ENCODE measurements around the gene HDAC1. TPM values are rescaled to one million over a fixed set of nuclear protein-coding genes. Genes with fewer than 3 reads are reported as not detected.

Gene HDAC1
- polyA plus RNA-seq, 1 experiment, result 172 TPM

DNA sequence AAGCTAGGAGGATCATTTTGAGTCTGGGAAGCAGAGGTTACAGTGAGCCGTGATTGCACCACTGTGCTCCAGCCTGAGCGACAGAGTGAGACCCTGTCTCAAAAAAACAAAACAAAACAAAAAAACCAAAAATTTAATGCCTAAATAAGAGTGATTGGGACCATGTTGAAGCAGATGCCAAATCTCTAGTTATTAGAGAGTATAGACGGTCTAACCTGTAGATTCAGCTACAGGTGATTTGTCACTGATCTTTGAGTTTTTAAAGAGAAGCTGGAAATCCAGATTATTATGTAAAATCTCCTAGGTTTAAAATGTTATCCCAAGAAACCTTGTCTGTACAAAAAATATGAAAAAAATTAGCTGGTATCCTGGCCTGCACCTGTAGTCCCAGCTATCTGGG, 11.5 kb downstream of the HDAC1 start:
- no peak overlapping the region for H3K27ac ChIP-seq (ENCODE audit: low read depth, low read length)
- CTCF ChIA-PET, result interaction anchor here (1.0 to 1.4 kb wide), 3 partner anchors 13 to 88 kb away, joined by 3 to 5 read pairs (median 4); no protein-coding TSS in a partner anchor
- H3K27me3 ChIP-seq (ENCODE audit: control insufficient read depth, insufficient read depth, low read length), result no peaks in the 10 kb centered on the region

DNA sequence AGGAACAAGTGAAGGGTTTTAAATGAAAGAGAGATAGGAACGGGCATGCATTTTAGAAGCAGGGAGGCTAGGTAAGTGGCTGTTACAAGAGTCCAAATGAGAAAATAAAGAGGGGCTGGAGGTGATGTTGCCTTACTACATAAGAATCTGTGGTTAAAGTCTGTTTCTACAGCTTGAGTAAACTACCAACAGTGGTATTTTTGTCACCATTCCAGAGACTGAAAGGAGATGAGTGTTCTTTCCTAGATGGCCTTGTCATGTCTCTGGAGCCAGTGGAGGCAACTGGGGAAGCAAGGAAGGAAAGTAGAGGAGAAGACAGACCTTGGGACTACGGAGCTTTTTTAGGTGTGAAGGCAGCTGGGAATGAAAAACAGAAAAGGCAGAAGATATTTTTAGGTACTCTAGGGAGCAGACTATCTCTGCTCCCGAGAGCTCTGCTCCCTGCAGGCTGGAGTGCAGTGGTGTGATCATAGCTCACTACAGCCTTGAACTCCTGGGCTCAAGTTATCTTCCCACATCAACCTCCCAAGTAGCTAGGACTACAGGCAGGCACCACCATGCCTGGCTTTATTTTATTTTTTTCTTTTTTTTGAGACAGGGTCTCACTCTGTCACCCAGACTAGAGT, 12.2 kb downstream of the HDAC1 start:
- no peak for TF ChIP-seq CTCF (IDR thresholded peaks at IDR 0.05; ENCODE audit: low read depth, low read length)
- peaks cover 7% of the 10 kb centered on the region for H3K9me3 ChIP-seq (ENCODE audit: control insufficient read depth, insufficient read depth, low read length)
- H3K27ac ChIP-seq (ENCODE audit: low read depth, low read length), result no peak overlapping the region
- DNase-seq (ENCODE audit: low read depth, low spot score), result no peak
- ChIA-PET CTCF (interaction anchor here (1.0 to 1.4 kb wide), 3 partner anchors 12 to 89 kb away, joined by 3 to 5 read pairs (median 4); no protein-coding TSS in a partner anchor), POLR2A (interaction anchor here (1.4 kb wide), 1 partner anchor 32 kb away, joined by 6 read pairs; the partner anchor contains the start of gene MARCKSL1)
- no peaks in the 10 kb centered on the region for H3K27me3 ChIP-seq (ENCODE audit: control insufficient read depth, insufficient read depth, low read length)
- H3K4me3 ChIP-seq (ENCODE audit: low read depth, low read length), result no peak overlapping the region

More for the DNA sequence above, 11.5 kb downstream of the HDAC1 start:
- TF ChIP-seq CTCF (IDR thresholded peaks at IDR 0.05; ENCODE audit: low read depth, low read length), result no peak
- H3K9me3 ChIP-seq (ENCODE audit: control insufficient read depth, insufficient read depth, low read length), result peaks cover 7% of the 10 kb centered on the region
- DNase-seq (ENCODE audit: low read depth, low spot score), result no peak
- POLR2A ChIA-PET, result interaction anchor here (1.4 kb wide), 1 partner anchor 33 kb away, joined by 6 read pairs; the partner anchor contains the start of gene MARCKSL1
- H3K4me3 ChIP-seq (ENCODE audit: low read depth, low read length), result no peak overlapping the region

DNA sequence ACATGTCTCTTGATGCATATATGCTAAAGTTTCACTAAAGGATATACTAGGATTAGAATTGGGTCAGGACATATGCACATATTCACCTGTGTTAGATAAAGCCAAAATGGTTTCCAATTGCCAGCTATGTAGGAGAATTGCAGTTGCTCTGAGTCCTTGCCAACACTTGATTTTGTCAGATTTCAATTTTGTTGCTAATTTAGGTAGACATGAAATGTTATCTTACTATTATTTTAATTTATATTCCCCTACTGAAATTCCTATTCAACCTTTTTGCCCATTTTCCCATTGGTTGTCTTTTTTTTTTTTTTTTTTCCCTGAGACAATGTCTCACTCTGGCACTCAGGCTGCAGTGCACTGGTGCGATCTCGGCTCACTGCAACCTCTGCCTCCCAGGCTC, 13.4 kb downstream of the HDAC1 start:
- Histone ChIP-seq H3K4me3 (ENCODE audit: low read depth, low read length) (no peak overlapping the region), H3K9me3 (ENCODE audit: control insufficient read depth, insufficient read depth, low read length) (peaks cover 7% of the 10 kb centered on the region), H3K27me3 (ENCODE audit: control insufficient read depth, insufficient read depth, low read length) (no peaks in the 10 kb centered on the region), H3K27ac (ENCODE audit: low read depth, low read length) (no peak overlapping the region)
- POLR2A ChIA-PET, result interaction anchor here (1.0 kb wide), 1 partner anchor 23 kb away, joined by 7 read pairs; no protein-coding TSS in a partner anchor
- no peak for DNase-seq (ENCODE audit: low read depth, low spot score)
- CTCF ChIA-PET, result interaction anchor here (1.2 to 1.5 kb wide), 2 partner anchors 14 to 57 kb away, joined by 4 to 8 read pairs; partner anchors contain the start of gene HDAC1
- TF ChIP-seq CTCF (IDR thresholded peaks at IDR 0.05; ENCODE audit: low read depth, low read length), result no peak

- ChIA-PET POLR2A (interaction anchor here (0.5 to 0.6 kb wide), 2 partner anchors 10 to 509 kb away, joined by 3 to 7 read pairs; no protein-coding TSS in a partner anchor), CTCF (interaction anchor here (0.9 to 1.1 kb wide), 2 partner anchors 9 to 91 kb away, joined by 3 to 4 read pairs; no protein-coding TSS in a partner anchor)
- H3K4me3 ChIP-seq (ENCODE audit: low read depth, low read length), result no peak overlapping the region
- no peak for DNase-seq (ENCODE audit: low read depth, low spot score)
- no peak overlapping the region for H3K27ac ChIP-seq (ENCODE audit: low read depth, low read length)
- no peaks in the 10 kb centered on the region for H3K27me3 ChIP-seq (ENCODE audit: control insufficient read depth, insufficient read depth, low read length)
- H3K9me3 ChIP-seq (ENCODE audit: control insufficient read depth, insufficient read depth, low read length), result peaks cover 7% of the 10 kb centered on the region
- no peak for TF ChIP-seq CTCF (IDR thresholded peaks at IDR 0.05; ENCODE audit: low read depth, low read length)
Measured at GRCh38 chr1:32307324-32307723, 15.4 kb downstream of the HDAC1 start.

DNA sequence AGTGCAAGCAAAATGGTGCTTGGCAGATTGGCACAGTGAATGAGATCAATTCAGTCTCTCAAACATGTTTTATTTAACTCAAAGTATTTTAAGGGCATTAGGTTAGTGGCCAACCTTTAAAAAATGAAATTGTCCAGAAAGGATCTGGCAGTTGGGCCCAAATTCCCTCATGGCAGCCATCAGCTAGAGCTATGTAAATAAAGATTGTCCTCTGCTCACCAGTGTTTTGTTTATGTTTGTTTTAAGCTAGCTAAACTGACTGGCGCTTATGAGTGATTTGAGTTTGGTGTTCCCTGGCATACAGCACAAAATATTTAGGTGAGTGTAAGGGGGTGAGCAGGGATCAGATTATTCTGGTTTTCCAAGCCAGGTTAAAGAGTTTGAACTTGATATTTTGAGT, 18.1 kb downstream of the HDAC1 start:
- no peak for TF ChIP-seq CTCF (IDR thresholded peaks at IDR 0.05; ENCODE audit: low read depth, low read length)
- H3K27ac ChIP-seq (ENCODE audit: low read depth, low read length), result no peak overlapping the region
- H3K4me3 ChIP-seq (ENCODE audit: low read depth, low read length), result no peak overlapping the region
- H3K9me3 ChIP-seq (ENCODE audit: control insufficient read depth, insufficient read depth, low read length), result peaks cover 4% of the 10 kb centered on the region
- H3K27me3 ChIP-seq (ENCODE audit: control insufficient read depth, insufficient read depth, low read length), result no peaks in the 10 kb centered on the region
- DNase-seq (ENCODE audit: low read depth, low spot score), result no peak
- POLR2A ChIA-PET, result no interaction called here
- CTCF ChIA-PET, result interaction anchor here (0.6 kb wide), 1 partner anchor 82 kb away, joined by 3 read pairs; no protein-coding TSS in a partner anchor
